ENCODE results near the gene GPR137B. TPM values are rescaled to one million over a fixed set of nuclear protein-coding genes. Genes with fewer than 3 reads are reported as not detected.

Gene GPR137B
- total and polyA plus RNA-seq, 5 experiments from 2014 or later = 3.6 to 10.2 (median 8.1) TPM

DNA sequence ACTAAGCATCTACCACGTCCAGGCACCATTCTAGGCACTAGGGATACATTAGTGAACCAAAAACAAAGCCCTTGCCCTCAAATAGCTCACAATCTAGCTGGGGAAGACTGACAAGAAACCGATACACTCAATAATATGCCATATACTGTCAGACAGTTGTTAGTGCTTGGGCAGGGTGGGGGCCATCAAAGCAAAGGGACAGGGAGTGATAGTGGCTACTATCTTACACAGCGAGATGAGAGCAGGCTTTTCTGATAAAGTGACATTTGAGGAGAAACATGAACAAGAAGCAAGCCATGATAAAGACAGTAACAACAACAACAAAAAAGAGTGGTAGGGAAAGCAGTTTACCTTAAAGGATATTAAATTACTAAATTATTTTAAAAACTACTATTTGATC lies 98.3 kb downstream of the GPR137B start:
- Mint-ChIP-seq H3K27ac (no peak overlapping the region), H3K9me3 (no peaks in the 10 kb centered on the region), H3K36me3 (peaks cover 12 to 46% (median 13%) of the 10 kb centered on the region in 3 donors), H3K4me1 (peaks cover 0 to 1% (median 0%) of the 10 kb centered on the region in 4 donors), H3K27me3 (no peaks in the 10 kb centered on the region), H3K4me3 (no peak overlapping the region)
- POLR2A ChIA-PET = no interaction called here
- DNase-seq (no peak), ATAC-seq (no peak)

DNA sequence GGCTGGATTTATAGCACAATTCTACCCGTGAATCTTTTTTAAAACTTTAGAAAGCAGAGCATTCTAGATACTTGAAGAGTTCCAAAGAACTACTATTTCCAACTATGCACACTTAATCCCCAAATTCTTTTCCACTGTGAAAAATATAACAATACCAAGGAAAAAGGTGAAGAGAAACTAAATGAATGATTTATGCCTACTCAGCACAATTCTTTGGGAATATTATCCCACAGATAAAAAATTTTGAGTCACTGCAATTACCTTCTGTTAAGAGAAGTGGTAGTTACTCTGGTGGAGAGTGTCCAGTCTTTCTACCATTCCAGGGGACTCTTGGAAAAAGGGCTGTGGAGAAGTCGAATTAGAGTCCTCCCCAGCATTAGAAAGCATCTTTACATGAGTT lies 100.2 kb downstream of the GPR137B start:
- Mint-ChIP-seq H3K27me3 (no peaks in the 10 kb centered on the region), H3K36me3 (peaks cover 5 to 42% (median 14%) of the 10 kb centered on the region in 3 donors), H3K9me3 (no peaks in the 10 kb centered on the region), H3K4me1 (peaks cover 0 to 1% (median 0%) of the 10 kb centered on the region in 4 donors), H3K4me3 (no peak overlapping the region), H3K27ac (no peak overlapping the region)
- ATAC-seq = no peak
- POLR2A ChIA-PET = no interaction called here
- no peak for DNase-seq

DNA sequence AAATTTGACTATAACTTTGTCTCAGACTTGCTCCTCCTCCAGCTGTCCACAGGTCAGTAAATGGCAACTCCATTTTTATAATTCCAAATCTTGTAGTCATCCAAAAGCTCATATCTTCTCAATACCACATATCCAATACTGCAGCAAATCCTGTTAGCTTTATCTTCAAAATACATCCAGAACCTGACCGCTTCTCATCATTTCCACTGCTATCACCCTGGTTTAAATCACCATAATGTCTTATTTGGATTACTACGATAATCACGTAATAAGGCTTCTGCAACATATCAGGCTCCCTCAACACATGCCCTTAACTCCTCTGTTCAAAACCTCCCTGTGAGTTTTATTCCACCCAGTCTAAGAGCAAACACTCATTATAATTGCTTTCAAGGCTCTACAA lies 104.9 kb downstream of the GPR137B start:
- POLR2A ChIA-PET = no interaction called here
- DNase-seq = no peak
- ATAC-seq = no peak
- Mint-ChIP-seq H3K36me3 (peaks cover 3 to 52% (median 34%) of the 10 kb centered on the region in 3 donors), H3K27ac (peak overlapping the region in 1 of 10 donors; percentile 1), H3K4me3 (no peak overlapping the region), H3K9me3 (no peaks in the 10 kb centered on the region), H3K27me3 (no peaks in the 10 kb centered on the region), H3K4me1 (no peaks in the 10 kb centered on the region)

DNA sequence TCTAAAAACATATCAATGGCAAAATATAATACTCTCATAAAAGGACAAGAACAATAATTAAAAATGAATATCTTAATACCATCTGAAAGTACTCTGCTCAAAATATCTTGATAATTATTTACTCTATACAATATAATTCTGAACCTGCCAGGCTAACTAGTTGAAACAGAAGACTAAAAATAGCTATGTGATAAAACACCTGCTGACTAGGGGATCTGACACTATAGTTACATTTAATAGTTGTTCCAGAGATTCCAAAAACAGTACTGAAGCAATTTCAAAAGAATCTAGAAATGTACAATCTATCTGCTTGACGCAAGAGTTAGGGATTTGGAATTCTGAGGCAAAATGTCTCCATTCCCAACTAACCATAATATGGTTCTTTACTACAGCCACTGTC lies 109.2 kb downstream of the GPR137B start:
- ATAC-seq = no peak
- Mint-ChIP-seq H3K36me3 (peaks cover 0 to 50% (median 40%) of the 10 kb centered on the region in 3 donors), H3K4me1 (peaks cover 0 to 10% (median 5%) of the 10 kb centered on the region in 4 donors), H3K27ac (no peak overlapping the region), H3K9me3 (no peaks in the 10 kb centered on the region), H3K27me3 (no peaks in the 10 kb centered on the region), H3K4me3 (no peak overlapping the region)
- POLR2A ChIA-PET = no interaction called here
- no peak for DNase-seq

DNA sequence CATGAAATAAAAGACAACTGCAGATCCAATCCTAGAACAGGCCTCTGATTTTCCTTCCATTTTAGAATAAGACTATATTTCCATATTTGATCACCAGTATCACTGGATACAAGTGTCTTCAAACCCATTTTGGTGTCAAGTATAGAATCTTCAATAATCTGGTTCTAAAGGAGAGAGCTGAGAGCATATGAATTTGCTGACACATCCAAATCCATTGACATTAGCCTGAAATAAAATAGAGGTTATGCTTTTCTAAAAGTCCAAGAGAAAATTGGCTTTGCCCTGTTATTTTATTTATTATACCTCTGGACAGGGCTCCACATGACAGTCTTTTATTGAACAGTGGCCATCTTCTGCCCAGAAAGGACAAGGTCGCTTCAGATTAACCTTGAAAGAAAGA lies 110.8 kb downstream of the GPR137B start:
- Mint-ChIP-seq H3K36me3 (peaks cover 9 to 46% (median 44%) of the 10 kb centered on the region in 3 donors), H3K9me3 (peaks cover 5 to 10% (median 9%) of the 10 kb centered on the region in 9 donors), H3K4me3 (no peak overlapping the region), H3K27me3 (no peaks in the 10 kb centered on the region), H3K27ac (no peak overlapping the region), H3K4me1 (peaks cover 3 to 17% (median 11%) of the 10 kb centered on the region in 4 donors)
- DNase-seq = no peak
- POLR2A ChIA-PET = no interaction called here
- no peak for ATAC-seq

DNA sequence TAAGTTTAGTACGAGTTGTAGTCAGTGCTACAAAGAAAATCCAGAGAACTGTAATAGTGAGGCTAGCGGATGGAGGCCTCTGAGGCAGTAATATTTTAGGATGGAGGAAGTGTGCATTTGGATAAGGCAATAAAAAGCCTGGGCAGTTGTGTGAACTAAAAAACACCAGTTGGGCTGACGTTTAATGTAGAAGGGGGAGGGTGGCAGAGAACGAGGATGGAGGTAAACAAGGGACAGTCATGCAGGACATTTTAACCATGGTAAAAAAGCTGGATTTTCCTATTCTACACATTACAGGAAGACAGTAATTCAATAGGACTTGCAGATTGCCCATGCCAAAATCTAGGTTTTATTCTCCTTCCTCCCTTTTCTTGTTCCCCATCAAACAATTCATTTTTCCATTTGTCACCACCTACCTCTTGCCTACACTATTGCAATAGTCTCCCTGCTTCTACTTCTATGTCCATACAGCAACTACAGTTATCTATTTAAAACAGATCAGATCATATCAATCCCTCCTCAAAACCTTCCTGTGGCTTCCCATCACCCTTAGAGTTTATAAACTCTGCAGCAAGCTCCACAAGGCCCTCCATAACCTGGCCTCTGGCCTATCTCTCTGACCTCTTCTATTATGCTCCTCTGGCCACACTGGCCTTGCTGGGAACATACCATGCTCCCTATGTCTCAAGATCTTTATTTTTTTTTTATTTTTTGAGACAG lies 111.7 kb downstream of the GPR137B start:
- DNase-seq = no peak
- H3K9me3 Mint-ChIP-seq = peaks cover 5 to 17% (median 12%) of the 10 kb centered on the region in 9 donors
- no peaks in the 10 kb centered on the region for H3K27me3 Mint-ChIP-seq
- POLR2A ChIA-PET = no interaction called here
- H3K36me3 Mint-ChIP-seq = peaks cover 11 to 46% (median 41%) of the 10 kb centered on the region in 3 donors
- H3K27ac Mint-ChIP-seq = peak overlapping the region in 3 of 10 donors; percentile 7 to 39 (median 28)
- no peak for ATAC-seq
- H3K4me1 Mint-ChIP-seq = peaks cover 6 to 24% (median 16%) of the 10 kb centered on the region in 4 donors
- no peak overlapping the region for H3K4me3 Mint-ChIP-seq

DNA sequence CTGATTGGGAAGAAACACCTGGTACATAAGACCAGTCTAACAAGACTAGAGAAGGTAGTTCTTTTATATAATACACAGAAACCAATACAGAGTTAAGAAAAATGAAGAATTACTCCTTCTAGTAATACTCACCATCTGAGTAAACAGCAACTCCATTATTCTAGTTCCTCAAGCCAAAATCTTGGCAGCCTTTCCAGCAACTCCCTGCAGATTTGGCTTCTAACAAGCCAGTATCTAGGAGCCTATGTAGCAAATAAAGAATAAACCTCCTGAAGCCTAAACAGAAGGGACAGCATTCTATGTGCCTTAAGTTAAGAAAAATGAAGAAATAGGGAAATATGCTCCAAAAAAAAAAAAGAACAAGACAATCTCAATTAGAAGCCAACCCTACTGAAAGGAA lies 114.9 kb downstream of the GPR137B start:
- H3K9me3 Mint-ChIP-seq = peaks cover 10 to 39% (median 28%) of the 10 kb centered on the region in 9 donors
- peaks cover 33 to 50% (median 43%) of the 10 kb centered on the region in 3 donors for H3K36me3 Mint-ChIP-seq
- H3K27ac Mint-ChIP-seq = peak overlapping the region in 1 of 10 donors; percentile 40
- H3K27me3 Mint-ChIP-seq = no peaks in the 10 kb centered on the region
- POLR2A ChIA-PET = no interaction called here
- DNase-seq (no peak), ATAC-seq (no peak)
- H3K4me3 Mint-ChIP-seq = peak overlapping the region in 1 of 10 donors; percentile 28
- H3K4me1 Mint-ChIP-seq = peaks cover 9 to 35% (median 23%) of the 10 kb centered on the region in 4 donors

DNA sequence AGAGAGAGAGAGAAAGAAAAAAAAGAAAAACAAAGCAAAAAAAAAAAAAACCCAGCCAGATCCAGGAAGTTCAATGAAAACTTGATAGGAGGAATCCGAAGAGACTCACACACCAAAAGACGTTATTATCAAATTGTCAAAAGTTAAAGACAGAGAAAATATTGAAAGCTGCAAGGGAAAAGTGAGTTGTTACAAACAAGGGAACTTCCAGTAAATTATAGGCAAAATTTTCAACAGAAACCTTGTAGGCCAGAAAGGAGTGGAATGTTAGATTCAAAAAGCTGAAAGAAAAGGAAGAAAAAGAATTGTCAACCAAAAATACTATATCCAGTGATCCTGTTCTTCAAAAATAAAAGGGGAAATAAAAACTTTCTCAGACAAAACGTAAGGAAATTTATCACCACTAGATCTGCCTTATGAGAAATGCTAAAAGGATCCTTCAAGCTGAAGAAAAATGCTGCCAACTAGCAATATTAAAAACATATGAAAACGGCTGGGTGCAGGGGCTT lies 115.8 kb downstream of the GPR137B start:
- Mint-ChIP-seq H3K4me3 (peak overlapping the region in 2 of 10 donors; percentile 19 to 56), H3K36me3 (peaks cover 35 to 59% (median 48%) of the 10 kb centered on the region in 3 donors), H3K27ac (peak overlapping the region in 2 of 10 donors; percentile 22 to 40), H3K9me3 (peaks cover 10 to 43% (median 29%) of the 10 kb centered on the region in 9 donors), H3K27me3 (no peaks in the 10 kb centered on the region), H3K4me1 (peaks cover 9 to 35% (median 23%) of the 10 kb centered on the region in 4 donors)
- DNase-seq (no peak), ATAC-seq (no peak)
- POLR2A ChIA-PET = interaction anchor here (0.7 to 1.2 kb wide), 2 partner anchors 23 to 55 kb away, joined by 4 read pairs; partner anchors contain the start of gene ERO1B

Other genes starting within 250 kb of the GPR137B start
- gene NID1, start 77.4 kb upstream of the GPR137B start, total RNA-seq = under 1 TPM in 1 of 2 experiments, not detected in 1; 0.08 TPM
- not detected for gene NID1, start 77.4 kb upstream of the GPR137B start, polyA plus RNA-seq
- gene ERO1B, start 139.4 kb downstream of the GPR137B start, total RNA-seq = 10 to 100 TPM; 21.2 to 25.3 TPM
- 1 to 10 TPM; 1.9 to 3.2 (median 2.3) TPM for gene ERO1B, start 139.4 kb downstream of the GPR137B start, polyA plus RNA-seq